HG03558 (cell line): ENCODE data around the gene SMYD3.

ENCODE experiments used
- ATAC-seq: cut with Tn5 transposase; IDR thresholded peaks from one replicate; pipeline ENCODE4 v1.9.1; 2021; ENCODE audit warnings: moderate number of reproducible peaks; ENCODE audit not compliant: unreplicated experiment; ENCODE audit errors: extremely low read depth

SMYD3 gene

DNA sequence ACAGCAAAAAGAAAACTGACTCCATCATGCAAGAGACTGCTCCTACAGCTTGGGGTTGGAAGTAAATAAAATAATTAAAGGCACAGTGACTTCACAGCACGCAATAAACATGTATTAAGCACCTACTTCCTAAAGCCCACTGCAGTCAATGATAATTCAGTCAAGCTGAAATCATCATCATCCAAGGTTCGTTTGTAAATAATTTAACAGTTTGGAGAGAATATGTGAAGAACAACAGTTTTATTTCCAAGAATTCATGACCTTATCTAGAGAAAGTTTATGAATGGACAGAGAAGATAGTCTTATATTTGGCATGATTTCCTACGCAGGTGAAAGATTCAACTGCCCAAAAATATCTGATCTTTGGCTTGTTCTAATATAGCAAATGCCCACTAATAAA lies 86.8 kb downstream of the SMYD3 start:
- ATAC-seq, result no peak

- no peak for ATAC-seq
Observed at GRCh38 chr1:246418565-246419312, 88.3 kb downstream of the SMYD3 start.

DNA sequence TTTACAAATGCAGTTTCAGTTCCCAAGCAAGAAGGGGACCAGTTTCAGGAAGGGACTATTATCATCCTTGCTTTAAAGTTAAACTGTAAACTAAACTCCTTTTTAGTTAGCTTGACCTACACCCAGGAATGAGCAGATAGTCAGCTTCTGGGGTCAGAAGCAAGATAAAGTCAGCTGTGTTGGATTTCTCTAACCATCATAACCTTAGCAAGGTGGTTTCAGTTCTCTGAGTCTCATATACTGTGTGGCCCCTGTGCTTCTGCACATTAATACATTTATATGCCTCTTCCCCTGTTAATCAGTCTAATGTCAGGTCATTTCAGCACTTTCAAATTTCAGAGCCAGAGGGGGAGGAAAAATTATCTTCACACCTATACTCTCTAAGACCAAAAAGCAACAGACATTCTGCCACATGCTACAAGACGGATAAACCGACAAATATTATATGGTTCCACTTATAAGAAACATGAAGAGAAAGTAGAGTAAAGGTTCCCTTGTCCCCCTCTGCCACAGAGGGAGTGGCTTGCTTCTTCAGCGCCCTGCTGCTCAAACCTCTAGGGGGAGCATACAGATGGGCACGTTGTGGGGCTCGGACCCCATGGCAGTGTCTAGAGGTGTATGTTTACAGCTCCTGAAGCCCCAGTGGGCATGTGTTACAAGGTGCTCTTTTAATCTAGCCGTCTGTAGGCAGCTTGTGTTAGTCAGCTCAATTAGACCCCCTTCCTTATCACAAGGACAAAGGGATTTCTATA lies 89.1 kb downstream of the SMYD3 start:
- no peak for ATAC-seq

DNA sequence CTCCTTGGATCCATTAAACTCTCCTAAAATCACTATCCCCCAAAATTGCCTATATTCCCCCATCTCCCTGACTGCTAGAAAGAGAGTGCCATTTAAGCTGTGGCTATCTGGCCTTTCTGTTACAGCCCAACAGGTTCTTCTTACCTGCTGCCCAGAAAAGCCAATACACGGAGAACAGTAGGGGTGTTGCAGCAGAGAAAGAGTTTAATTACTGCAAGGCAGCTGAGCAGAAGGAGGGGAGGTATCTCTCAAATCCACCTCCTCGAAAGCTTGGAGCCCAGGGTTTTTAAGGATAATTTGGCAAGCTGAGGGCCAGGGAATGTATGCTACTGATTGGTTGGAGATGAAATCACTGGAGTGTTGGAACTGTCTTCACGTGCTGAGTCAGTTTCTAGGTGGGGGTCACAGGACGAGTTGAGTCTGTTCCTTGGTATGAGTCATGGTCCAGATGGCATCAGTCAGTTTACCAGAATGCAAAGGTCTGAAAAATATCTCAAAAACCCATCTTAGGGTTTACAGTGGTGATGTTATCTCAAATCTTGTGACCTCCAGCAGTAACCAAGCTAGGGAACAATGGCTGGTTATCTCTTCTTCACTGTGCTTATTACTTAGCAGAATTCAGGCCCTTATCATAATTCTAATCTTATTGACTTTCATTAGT lies 89.8 kb downstream of the SMYD3 start:
- no peak for ATAC-seq

GRCh38 chr1:246416261-246416660 lies 90.8 kb downstream of the SMYD3 start:
- ATAC-seq, result no peak

GRCh38 chr1:246415028-246415427 lies 92.1 kb downstream of the SMYD3 start:
- no peak for ATAC-seq

DNA sequence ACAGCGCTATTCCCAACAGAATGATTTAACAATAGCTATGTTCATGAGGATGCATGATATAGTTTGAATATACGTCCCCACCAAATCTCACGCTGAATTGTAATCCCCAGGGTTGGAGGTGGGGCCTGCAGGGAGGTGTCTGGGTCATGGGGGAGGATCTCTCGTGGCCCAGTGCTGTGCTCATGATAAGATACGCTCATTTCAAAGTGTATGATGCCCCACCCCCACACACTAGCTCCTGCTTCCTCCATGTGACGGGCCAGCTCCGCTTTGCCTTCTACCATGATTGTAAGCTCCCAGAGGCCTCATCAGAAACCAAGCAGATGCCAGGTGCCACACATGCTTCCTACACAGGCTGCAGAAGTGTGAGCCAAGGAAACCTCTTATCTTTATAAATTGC lies 93.6 kb downstream of the SMYD3 start:
- no peak for ATAC-seq

DNA sequence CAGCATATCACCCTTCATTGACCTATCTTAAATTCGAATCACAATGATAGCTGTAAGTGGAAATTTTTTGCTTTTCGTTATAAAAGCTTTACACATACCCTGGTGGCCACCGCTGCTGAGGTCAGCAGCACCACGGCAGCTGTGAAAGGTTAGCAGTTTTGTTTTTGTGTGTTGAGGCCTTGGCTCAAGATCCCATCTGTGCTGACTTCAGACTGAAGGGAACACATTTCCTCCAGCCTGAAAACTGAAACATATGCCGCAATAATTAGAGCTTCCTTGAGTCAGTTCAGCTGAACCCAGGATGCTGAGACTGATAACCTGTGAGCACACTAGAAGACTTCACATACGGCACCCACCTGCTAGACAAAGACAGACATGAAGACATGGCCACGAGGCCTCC lies 103.0 kb downstream of the SMYD3 start:
- no peak for ATAC-seq

DNA sequence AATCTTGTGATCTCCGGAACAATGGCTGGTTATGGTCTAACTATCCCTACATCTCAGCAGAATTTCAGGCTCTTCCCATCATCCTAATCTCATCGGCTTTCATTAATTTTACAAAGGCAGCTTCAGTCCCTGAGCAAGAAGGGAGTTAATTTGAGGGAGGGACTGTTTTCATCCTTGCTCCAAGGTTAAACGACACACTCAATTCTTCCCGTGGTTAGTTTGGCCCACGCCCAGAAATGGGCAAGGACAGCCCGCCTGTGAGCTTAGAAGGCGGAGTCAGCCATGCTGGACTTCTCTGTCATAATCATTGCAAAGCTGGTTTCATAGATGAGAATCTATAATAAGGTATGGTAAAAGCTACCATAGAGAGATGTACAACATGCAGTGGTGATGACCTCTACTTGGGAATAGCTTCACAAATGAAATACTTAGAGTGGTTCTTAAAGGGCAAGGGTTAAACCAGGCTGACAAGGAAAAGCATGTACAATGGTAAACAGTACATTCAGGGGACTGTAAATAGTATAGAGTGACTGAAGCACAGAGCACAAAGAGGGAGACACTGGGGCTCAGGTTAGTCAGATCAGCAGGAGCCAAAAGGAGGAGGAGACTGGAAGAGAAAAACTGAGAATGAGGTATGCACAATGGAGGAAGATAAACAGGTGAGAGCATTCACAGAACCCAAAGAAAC lies 108.8 kb downstream of the SMYD3 start:
- no peak for ATAC-seq

DNA sequence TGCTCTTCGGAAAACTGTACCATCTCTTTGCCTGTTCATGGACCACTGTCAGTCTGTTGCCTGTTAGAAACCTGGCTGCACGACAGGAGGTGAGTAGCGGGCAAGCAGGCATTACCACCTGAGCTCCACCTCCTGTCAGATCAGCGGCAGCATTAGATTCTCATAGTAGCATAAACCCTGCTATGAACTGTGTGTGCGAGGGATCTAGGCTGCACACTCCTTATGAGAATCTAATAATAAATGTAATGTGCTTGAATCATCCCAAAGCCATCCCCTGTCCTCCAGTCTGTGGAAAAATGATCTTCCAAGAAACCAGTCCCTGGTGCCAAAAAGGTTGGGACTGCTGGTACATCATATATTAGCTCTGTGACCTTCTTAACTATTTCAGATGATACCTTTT lies 110.0 kb downstream of the SMYD3 start:
- ATAC-seq, result no peak

GRCh38 chr1:246396322-246396721 lies 110.8 kb downstream of the SMYD3 start:
- ATAC-seq, result no peak

GRCh38 chr1:246394121-246394520 lies 113.0 kb downstream of the SMYD3 start:
- no peak for ATAC-seq

DNA sequence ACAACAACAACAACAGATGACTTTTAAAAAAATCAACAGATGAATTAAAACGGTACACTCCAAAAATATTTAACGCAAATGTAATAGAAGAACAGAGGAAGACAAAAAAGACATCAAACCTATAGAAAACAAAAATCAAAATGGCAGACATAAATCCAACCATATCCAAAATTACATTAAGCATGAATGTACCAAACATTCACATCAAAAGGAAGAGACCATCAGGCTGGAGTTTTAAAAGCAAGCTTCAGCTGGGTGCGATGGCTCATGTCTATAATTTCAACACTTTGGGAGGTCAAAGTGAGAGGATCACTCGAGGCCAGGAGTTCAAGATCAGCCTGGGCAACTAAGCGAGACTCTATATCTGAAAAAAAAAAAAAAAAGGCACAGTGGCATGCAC lies 116.2 kb downstream of the SMYD3 start:
- no peak for ATAC-seq

DNA sequence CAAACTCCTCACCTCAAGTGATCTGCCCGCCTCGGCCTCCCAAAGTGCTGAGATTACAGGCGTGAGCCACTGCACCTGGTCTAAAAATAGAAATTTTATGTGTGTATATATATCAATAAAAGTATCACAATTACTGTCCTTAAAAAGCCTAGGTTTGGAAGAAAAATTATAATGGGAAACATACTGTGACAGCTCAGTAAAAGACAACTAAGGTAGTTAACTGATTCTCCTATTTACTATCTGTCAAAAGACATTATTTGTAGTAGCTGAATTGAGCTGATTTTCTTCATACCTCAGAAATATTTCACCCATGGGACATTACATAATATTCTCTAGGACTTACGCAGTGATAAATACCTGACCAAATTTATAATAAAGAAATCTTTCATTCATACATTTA lies 122.5 kb downstream of the SMYD3 start:
- ATAC-seq, result no peak

DNA sequence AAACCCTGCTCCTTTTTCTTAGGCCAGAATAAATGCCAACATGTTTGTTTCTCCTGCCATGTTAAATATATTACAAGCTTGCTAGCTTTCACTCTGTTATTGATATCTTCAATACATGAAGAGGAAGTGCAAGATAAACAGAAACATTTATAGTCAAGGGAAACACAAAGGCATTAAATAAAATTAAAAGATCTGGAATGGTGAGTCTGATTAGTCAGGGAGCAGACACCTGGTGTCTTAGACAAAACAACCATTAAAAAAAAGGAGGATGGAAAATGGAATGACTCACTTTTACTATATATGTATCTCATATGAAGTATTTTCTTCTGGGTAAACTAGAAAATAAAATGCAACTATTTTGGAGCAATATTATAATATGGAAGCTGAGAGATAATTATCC lies 123.3 kb downstream of the SMYD3 start:
- ATAC-seq, result no peak

- ATAC-seq, result no peak
Observed at GRCh38 chr1:246383239-246383589, 123.9 kb downstream of the SMYD3 start.

DNA sequence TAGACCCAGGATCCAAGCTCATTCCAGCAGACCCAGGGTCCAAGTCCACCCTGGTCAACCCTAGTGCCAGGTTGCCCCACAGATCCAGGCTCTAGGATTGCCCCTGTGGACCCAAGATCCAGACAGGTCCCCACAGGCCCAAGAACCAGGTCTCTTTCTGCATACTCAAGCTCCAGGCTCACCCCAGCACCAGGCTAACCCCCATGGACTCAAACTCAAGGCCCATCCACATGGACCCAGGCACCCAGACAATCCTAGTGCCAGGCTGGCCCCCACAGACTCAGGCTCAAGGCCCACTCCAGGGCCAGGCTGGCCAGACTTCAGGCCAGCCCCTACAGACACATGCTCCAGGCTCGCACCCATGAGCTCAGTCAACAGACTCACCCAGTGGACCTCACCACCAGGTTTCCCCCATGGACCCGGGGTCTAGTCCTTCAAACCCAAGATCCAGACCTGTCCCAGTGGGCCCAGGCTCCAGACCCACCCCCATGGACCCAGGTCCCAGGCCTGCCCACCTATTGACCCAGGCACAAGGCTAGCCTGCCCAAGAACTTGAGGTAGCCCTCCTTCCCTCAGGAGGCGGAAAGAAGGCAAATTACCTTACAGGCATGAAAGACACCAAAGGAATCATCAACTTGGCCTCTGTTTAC lies 124.4 kb downstream of the SMYD3 start:
- ATAC-seq, result no peak

- no peak for ATAC-seq
Observed at GRCh38 chr1:246381452-246381851, 125.6 kb downstream of the SMYD3 start.

GRCh38 chr1:246377625-246378153 lies 129.4 kb downstream of the SMYD3 start:
- no peak for ATAC-seq
